NCI-H510A treated with DMSO at 0.1 percent for 48 hours (cell line): ENCODE data around the gene SH3GL1.

Experiments used
- DNase-seq: peaks from one replicate; lab custom pipeline; 2025; lab: John Stamatoyannopoulos, UW

Gene SH3GL1

GRCh38 chr19:4375164-4376027 lies 25.0 kb downstream of the SH3GL1 start:
- peak; percentile 72 for DNase-seq

DNA sequence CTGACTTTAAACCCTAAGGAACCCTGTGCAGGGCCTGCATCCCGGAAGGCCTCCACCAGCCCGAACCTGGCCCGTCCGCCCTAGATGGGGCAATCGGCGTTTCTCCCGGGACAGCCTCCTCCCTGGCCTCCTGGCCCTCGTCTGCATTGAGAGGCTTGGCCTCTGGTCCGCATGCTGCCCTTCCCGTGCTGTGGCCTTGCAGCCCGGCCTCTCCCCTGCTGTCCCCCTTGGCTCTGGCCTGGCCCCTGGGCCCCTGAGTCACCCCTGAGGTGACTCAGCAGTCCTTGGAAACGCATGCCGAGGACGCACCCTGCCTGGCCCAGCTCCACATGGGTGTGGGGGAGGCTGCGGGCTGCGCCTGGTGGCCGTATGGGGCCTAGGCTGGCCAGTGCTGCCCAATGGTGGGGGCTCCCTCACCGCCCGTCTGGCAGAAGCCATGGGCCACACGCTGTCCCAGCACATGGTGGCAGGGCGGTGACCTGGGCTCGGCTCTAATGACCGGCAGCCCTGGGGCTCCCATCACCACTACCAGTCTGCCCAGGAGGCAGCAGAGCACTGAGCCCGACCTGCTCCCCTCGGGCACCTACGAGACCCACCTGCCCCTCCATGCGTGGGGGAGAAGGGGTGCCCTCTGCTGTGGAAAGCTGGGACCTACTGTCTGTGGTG lies 25.7 kb downstream of the SH3GL1 start:
- DNase-seq, result no peak

DNA sequence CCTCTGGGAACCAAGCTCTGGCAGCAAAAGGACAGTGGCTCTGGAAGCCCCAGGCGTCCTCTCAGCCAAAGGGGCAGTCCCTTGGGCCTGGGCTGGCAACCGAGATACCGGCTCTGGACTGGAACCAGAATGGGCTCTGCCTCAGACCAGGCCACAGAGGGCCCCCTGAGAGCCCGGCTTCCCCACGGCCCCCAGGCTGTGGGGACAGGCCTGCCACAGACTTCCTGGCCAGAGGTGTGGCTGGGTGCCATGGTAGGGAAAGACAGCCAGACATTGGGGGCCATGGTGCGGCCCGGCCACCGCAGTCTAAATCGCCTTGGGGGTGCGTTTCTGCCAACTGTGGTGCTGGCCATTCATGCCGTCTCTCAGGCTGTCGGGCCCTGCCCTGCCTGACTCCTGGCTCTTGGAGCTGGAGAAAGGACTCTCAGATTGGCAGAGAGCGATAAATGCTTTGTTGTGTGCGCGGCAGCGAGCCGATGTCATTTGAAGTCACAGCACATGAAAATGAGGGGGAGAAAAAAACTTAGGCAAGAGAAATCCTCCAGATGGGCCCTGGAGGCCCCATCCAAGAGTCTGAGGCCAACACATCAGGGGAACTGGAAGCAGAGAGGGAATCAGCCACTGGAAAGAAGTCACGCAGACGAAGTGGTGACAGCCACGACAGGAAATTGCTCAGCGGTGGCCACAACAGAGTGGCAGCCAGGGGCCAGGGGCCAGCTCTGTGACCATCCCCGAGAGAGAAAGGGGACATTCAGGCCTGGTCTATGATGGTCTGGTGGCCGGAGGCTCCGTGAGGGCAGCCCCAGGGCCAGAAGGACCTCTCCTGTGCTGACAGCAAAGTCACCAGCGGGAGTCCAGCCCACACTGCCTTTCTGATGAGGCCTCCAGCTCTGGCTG lies 26.5 kb downstream of the SH3GL1 start:
- no peak for DNase-seq

DNA sequence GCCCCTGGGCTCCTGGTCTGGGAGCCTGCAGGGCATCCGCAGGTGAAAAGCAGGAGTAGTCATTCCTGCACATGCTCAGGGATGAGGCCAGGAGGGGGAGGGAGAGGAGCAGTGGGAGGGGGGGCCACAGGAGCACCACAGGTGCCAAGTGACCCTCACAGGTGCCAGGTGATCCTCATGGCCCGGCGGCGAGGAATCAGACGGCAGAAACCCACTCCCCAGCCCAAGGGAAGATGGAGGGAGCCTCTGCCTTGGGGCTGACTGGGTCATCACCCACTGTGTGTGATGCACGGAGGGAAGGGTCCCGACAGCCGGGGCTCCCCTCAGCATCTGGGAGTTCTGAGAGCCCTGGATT lies 27.4 kb downstream of the SH3GL1 start:
- DNase-seq, result no peak

DNA sequence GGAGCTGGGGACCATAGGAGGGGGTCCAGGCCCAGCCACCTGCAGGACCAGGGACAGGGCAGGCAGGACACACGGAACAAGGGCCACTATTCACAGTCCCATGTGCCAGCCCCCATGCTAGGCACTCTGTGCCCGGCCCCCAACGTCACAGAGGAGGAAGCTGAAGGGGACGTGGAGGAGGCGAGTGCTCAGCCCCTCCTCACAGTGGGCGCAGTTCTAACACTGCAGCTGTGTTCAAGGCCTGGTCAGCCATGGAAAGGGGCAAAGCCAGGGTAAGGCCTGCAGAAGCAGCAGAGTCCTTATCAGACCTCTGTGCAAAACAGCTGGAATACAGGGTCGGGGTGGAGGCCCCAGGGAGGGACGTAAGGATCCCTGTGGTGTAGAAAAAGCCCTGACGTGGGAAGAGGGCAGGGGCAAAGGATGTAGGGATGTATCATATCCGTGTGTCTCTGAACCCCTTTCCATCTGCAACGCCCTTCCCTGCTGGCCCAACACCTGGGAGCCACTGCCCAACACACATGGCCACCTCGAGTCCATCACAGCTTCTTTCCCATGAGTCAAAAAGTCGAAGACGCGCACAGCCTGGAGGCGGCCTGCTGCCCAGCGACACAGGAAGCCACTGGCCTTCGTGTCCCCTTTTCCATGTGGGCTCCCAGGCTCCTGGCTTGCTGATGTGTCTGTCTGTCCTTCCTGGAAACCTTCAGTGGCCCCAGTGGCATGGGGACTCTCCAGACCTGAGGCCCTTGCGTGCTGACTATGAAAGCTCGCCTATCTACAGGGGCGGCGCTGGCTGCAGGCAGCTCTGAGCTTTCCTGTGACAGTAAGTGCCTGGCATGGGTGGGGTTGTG lies 28.0 kb downstream of the SH3GL1 start:
- DNase-seq, result no peak

GRCh38 chr19:4371247-4372164 lies 28.8 kb downstream of the SH3GL1 start:
- no peak for DNase-seq

DNA sequence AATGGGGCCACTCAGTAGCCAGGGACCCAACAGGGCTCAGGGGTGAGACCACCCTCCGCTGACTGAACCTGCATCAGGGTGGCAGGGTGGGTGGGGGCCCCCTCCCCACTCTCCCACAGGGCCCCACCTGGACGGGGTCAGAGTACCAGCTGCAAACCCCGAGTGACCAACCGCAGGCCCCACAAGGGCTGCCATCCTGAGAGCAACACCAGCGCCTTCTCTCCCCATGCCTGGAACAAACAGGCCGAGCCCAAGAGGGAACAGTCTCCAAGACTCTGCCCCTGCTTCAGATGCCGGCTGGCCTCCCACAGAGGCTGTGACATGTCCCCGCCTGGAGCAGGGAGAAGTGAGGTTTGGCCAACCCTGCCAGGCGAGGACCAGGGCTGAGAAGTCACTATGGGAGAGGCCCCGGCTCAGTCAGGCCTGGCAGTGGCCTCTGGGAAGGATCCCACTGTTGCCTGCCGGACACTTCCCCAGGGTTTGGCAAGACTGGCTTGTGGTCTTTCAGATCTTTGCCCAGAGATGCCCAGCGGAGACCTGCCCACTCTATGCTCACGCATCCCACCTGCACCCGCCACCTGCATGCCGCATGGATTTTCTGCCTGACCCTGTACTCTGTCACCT lies 29.8 kb downstream of the SH3GL1 start:
- no peak for DNase-seq

DNA sequence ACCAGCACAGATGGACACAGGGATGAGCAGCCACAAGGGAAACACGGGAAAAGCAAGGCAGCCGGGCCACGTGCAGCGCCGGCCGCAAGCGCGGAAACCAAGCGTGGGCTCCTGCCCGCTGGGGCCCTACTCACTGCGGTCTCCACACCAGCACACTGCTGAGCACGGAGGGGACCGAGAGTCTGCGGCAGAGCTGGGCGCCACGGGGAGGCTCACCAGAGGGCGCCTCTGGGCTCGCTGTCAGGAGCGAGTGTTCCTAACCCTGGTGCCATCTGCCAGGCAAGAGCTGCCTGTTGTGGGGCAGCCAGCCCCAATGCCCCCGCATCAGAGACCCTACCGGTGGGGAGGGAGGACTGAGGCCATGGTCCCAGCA lies 30.5 kb downstream of the SH3GL1 start:
- peak; percentile 50 for DNase-seq

GRCh38 chr19:4369109-4369887 lies 31.0 kb downstream of the SH3GL1 start:
- DNase-seq, result peak; percentile 74

DNA sequence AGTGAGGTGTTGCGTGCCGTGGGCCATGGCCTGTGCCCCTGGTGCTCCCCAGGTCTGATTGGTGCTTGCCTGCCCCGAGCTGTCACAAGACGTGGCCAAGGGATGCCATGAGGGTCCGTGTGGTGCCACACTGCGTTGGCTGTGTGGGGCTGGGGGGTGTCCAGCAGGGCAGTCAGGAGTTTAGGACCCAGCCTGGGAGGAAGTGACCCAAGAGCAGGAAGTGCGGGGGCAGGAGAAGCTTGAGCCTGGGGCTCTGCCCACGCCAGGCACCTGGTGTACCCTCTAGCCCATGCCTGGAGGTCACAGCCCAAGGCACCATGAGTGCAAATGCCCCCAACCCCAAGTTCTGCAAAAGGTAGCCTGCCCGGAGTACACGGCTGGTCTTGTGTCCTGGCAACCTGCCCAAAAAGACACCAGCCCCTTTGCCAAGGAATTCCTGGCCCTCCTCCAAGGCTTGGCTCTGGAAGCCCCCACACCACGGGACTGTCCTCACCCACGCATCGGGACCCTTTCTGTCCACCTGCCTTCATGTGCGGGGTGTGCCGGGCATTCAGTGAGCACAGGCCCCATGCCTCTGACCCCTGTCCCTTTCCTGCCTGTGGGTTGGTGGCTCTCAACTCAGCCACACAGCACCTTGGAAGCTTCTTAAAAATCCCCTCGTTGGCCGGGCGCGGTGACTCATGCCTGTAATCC lies 32.1 kb downstream of the SH3GL1 start:
- no peak for DNase-seq

DNA sequence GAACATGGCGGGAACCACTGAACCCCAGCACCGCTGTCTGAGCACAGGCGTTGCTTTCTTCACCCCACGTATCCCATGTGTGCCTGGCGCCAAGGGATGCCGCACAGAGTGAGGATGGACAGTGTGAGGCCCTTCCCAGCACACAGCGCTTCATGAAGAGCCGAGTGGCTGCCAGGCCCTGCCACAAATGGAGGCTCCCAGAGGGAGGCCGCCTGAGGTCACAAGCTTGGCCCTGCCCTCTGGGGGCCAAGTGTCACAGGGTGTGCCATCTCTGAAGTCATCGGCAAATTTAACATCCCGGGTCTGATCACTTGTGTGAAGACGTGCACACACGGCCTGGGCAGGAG lies 32.6 kb downstream of the SH3GL1 start:
- no peak for DNase-seq

- DNase-seq, result no peak
Measured at GRCh38 chr19:4367336-4367723, 33.0 kb downstream of the SH3GL1 start.

- DNase-seq, result no peak
Measured at GRCh38 chr19:4366666-4367335, 33.5 kb downstream of the SH3GL1 start.

DNA sequence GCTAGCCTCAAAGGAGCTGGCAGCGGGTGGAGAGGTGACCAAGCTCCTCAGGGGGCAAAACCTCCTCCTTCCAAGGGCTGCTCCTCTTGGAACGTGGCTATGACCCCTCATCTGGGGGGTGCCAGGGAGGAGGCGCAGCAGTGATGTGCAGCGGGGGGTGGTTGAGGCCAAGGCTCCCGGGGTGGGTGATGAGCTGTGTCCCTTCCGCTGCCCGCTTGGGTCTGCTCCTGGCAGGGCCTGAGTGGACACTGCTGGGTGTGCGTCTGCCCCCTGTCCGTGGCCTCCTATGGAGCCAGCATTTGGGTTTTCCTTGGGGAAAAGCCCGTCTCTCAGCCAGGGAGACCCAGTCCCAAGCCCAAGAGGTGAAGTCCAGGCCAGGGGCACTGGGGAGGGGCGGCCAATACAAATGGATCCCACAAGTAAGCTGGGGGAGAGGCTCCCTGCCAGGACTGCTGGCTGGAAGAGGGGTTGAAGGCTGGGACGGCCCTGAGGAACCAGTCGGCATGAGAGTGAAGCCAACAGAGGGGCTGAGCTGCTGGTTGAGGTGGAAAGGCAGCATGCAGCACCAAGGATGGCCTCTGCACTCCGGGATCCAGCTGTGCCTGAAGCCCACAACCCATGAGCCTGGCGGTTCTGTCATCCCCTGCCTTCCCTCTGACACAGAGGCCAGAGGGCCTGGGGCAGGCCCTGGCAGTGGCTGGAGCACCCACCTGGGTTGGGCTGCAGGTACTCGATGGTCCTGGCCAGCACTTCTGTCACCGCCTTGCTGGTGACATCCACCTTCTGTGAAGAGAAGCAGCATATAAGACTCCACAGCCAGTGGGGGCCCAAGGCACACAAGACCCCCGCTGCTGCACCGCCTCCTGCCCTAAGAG lies 34.3 kb downstream of the SH3GL1 start:
- DNase-seq, result no peak

DNA sequence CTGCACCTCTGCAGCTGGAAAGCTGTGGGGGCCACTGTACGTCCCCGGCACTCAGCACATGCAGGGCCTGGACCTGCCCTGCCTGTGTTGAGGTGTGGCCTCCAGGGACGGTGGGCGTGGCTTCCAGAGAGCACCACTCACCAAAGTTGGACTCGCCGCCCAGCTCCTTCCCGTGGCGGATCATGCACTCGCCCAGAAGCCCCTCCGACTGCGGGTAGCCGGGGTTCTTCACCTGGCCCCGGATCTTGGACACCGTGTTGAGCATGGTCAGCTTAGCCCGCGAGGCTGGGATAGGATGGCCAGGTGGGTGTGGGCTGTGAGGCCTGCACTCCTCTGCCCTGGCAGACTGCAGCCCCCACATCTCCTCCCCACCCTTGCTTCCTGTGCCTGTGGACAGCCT lies 35.0 kb downstream of the SH3GL1 start:
- DNase-seq, result no peak

GRCh38 chr19:4363571-4364304 lies 36.6 kb downstream of the SH3GL1 start:
- no peak for DNase-seq
